Measurements from ENCODE around the gene GALNT8.
A peak's percentile ranks its signal among the peaks of the same experiment; 100 is the strongest.
"Not testable (repeated sequence)": the region's sequence is repeated elsewhere in the genome, so short reads cannot be mapped to it uniquely, and the experiment has no call there.

The GALNT8 gene

DNA sequence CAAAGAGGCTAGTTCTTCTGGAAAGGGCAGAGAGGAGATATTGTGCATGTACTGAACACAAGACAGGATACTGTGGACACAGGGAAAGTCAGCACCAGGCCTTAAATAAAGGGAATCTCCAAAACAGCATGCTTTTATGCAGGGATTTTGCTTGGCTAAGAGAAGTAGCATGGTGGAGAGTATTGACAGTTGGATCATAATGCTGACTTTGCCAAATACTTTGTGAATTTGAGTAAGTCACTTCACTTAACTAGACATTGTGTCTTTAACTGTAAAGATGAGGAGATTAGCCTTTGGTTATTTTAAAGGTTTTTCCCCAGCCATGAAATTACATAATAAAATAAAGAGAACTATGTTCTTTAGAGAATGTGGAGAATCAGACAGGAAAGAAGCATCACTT lies 24.5 kb downstream of the GALNT8 start:
- DNase-seq, result no peak

DNA sequence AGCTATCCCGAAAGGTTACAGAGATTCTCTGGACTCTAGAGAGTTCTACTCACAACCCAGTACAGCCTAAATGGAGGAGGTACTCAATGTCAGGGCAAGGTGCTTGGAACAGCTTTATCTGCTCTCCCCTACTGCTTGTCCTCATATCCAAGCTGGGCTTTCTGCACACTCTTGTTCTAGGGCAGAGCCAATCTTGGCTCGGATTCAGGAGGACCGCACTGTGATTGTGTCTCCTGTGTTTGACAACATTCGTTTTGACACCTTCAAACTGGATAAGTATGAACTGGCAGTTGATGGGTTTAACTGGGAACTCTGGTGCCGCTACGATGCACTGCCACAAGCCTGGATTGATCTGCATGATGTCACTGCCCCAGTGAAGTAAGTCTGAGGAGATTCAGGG lies 25.0 kb downstream of the GALNT8 start:
- DNase-seq, result no peak

DNA sequence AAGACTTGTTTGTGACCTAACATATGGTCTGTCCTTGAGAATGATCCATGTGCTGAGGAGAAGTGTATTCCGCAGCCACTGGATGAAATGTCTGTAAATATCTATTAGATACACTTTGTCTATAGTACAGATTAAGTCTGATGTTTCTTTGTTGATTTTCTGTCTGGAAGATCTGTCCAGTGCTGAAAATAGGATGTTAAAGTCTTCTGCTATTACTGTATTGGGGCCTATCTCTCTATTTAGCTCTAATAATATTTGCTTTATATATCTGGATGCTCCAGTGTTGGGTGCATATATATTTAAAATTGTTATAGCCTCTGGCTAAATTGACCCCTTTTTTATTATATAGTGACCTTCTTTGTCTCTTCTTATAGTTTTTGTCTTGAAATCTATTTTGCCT lies 31.5 kb downstream of the GALNT8 start:
- not testable (repeated sequence) for DNase-seq

DNA sequence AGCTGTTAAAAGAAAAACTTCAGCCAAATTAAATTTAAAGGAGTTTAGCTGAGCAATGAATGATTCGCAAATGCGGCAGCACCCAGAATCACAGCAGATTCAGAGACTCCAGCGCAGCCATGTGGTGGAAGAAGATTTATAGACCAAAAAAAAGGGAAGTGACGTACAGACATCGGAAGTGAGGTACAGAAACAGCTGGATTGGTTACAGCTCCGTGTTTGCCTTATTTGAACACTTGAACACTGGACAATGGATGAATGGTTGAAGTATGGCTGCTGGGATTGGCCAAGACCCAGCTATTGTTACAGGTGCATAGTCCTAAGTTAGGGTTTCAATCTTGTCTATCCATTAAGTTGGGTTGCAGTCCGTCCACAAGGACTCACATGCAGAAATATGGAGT lies 42.6 kb downstream of the GALNT8 start:
- no peak for DNase-seq

DNA sequence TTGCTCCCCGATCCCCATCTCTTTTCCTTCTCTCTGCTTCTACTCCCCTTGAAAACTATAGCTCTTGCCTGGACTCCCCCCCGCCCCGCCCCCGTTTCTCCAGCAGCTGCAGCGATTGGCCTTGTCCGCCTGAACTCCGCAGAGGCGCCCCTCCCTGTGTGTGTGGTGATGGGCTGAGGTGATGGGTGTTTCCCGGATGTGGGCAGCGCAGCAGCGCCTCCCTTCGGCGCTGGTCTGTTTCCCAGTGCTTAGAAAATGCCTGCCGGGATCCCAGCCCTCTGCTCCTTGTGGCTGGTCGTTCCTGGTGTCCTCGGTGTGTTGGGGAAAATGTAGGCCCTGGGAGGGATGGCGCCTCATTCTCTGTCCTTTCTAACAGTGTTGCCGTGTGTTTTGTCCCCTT lies 43.3 kb downstream of the GALNT8 start:
- peak; percentile 59 for DNase-seq

DNA sequence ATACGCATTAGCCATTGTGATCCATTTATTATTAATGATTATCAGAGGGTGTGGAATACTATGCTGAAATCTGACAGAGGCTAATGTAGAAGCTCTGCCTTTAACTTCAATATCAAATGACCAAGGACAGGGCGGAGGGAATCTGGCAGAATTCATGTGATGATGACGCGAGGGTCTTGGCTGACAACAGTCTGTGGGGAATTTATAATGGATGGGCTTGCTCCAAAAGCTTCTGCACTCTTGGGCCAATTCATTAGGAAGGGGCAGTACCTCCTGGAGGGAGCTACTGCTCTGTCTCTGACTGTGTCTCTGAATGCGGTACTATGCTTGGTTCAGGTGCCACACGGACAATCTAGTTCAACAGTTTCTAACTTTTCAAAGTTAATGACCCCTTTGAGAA lies 46.2 kb downstream of the GALNT8 start:
- peak; percentile 52 for DNase-seq

DNA sequence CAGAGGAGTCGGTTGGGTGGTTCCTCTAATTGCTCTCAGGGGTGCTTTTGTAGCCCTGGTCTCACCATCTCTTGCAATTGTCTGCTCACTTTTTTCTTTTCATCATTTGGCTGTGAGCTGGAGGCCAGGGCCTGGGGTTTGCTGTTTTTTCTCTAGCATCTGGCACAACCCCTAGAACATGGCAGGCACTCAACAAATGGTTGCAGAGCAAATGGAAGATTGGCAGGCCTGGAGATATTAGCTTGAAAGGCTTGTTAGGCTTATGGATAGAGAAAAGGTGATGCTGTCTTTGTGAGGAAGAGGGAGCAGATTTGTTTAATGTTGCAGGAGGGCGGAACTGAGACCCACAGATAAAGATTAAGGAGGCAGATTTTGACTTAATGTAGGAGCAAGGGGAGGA lies 47.0 kb downstream of the GALNT8 start:
- no peak for DNase-seq

DNA sequence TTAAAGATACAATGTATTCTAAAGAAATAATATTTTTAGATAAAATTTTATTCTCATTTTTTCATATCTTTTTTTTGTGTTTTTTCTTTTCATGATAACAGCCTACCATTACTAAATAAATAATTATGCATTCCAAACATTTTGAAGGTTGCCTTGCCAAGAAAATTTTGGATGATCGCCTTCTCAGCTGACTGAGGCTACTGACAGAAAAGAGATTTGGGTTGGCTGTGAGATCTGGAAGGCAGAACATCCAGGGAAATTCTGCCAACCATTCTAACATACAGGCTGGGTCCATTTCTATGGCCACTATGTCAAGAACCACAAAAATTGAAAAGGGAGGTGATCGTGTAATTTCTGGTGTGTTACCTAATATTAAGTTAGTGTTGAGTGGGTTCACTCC lies 48.1 kb downstream of the GALNT8 start:
- DNase-seq, result no peak

DNA sequence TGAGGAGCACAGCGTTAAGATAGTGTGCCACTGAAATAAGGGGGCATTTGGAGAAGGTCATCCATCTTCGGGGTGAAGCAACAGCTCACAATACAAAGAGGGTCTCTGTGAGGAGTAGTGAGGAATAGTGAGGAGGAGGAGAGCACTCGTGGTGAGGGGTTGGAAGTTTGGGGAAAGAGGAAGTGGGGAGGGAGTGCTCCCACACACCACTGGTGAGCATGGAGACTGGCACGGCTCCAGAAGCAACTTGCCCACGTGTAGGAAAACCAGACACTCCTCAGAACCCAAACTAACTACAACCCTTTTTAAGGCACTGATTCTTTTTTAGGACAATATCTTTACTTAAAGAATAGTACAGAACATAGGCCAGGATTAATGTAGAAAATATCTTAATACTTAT lies 48.9 kb downstream of the GALNT8 start:
- no peak for DNase-seq

DNA sequence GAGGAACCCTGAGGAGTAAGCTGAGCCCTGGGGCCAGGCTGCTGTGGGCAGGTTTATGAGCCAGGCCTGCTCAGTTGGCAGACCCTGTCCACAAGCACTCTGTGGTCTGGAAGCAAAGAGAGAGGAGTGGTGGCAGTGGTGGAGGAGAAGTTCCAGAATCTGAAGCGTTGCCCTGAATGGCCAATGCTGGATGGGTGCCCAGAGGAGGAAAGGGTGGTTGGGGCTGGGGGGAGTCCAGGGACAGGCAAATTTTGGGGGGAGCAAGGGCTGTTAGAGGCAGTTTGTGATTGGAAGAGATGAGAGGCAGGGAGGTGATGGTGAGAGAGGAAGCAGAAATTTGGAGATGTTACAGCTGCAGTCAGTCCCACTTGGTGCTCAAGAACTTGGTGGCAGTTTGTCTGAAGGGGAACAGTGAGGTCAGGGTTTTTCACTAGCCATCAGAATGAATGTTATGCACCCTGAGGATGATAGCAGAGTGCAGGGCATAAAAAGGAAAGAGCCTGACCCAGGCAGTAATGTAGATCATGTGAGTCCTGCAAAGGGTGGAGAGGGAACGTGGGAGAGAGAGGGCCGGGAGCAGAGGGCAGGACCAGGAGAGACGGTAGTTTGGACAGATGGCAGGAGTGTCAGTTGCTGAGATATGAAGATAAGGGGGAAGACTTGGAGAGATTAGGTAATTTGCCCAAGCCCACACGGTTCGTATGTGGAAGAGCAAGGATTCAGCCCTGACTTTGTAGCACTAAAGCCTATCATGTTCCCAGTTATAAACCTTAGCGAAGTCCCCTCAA lies 51.2 kb downstream of the GALNT8 start:
- DNase-seq, result no peak

DNA sequence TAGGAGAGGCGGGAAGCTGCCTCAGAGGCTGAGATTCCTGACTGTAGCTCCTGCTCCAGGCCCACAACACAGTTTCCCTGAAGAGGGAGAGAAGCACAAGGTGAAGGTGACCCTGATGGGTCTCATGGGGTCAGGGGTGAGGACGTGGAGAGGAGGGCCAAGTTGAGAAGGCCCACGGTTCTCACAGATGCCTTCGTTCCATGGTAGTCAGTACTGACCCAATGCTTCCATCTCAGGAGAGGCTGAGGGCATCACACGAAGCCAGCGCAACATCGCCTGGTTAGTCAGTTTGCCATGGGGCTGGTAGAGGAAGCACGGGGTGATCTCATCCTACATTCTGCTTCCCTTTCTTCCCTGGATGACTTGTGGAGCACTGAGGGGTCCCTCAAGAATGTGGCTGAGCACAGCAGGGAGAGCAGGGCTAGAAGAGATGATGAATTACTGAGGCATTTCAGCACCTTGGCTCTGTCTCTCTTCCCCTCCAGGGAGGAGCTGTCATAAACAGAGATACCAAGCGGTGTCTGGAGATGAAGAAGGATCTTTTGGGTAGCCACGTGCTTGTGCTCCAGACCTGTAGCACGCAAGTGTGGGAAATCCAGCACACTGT lies 51.9 kb downstream of the GALNT8 start:
- no peak for DNase-seq

DNA sequence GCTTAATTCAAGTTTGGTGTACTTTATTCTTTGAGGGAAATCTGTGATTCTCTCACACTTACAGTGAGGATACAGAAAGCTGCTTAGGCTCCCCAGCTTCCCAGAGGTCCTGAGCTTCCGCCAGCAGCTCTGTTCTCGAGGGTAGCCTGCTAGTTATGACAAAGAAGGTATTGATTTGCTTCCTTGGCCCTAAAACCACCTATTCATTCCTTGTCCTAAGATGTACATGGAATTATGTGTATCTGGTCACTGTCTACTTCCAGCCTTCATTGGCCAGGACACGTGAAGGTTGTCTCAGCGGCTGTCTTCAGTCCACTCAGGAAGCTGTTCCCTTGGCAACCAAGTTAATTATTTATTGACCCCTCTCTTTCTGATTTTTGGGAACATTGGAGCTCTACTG lies 55.7 kb downstream of the GALNT8 start:
- DNase-seq, result no peak

DNA sequence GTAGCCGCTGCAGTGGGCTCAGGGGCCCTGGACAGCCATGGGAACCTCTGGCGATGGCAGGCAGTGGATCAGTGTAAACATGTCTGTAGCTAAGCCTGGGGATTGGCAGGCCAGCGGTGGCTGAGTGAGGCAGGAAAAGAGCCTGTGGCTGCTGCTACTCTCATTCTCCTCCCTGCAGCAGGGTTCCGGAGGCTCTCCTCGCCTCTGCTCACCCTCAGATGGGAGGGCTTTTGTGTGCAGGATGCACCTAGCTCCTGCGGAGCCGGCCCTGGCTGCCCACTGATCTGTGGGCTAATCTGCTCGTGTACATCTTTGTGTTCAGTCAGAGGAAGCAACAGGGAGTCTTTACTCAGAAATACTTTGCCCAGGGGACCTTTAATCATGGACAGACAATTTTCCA lies 59.5 kb downstream of the GALNT8 start:
- DNase-seq, result no peak

DNA sequence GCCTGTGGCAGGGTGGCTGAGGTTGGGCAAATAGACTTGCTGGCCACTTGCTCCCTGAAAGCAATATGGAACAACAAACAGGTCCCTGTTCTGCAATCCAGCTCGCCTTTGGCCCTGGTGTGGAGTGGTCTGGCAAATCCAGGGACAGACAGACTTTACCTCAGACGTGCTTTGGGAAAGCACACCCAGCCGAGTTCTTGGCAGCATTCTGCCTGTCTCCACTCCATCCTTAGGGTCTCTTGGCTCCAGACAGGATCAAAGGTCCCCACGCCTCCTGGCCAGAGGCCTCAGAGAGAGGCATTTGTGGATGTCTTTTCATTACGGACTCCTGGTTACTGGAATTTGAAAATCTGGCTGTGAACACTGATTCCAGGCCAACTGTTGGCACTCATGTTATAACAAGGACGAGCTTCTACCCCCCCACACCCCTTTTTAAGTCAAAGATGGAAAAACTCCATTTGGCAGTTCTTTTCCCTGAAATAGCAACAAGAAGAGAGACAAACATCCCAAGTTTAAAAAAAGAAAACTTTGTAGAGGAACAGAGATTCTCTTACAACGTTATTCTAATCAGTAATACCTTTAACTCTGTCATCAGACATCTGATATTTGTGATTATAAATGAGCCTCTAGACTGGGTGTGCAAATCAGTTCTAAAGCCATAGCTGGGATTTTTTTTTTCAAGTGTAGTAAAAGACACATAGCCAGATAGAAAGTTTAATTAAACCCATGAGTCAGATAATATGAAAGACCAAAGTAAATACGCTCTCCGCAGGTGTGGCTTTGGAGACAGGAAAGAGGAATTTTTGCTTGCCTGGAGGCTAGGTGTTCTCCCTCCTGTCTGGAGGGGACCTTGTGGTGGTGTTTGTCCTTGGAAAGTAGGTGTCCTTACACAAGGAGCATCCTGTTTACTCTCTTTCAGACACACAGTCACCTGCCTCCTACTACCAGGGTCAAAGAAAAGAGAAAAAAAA lies 60.7 kb downstream of the GALNT8 start:
- peak; percentile 68 for DNase-seq

DNA sequence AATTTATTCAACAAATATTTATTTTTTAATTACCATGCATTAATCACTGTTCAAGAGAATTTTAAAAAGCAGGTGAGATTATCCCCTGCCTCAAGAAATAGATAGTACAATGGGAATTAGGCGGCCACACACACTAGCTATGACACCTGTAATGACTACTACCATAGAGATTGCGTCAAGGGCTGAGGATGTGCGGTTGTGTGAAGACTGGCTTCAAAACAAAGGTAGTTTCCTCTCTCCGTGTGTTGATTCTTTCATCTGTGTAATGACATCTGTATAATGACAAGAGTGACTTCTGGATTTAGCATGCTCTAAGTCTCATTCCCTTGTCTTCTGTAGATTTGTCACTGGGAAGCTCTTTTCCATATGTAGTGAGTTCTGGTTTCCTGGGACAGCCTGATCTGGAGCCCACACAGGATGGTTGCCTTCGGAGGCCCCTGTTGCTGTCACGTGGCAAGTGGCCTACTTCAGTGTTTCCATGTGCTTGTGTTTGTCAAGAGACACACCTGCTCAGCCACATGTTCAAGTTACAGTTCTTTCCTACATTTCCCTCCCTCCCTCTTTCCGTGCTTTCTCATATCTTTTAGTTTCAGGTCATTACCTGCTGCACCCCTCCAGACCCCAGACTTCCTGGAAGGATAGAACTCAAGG lies 64.3 kb downstream of the GALNT8 start:
- DNase-seq, result no peak

DNA sequence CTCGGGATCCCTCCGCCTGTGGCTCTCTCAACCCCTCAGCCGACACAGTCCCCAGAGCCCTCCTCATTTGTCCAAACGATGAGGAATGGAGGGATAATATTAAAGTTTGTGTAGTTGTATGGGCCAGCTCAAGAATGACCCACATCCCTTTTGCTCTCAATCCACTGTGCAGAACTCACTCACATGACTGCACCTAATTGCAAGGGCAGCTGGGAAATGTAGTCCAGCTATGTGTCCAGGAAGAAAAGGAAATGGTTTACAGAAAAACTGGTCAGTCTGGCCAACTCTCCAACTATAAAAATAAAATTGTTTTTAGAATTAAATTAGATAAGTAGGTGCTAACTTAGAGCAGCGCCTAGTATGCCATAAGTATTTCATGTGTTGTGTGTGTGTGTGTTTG lies 66.6 kb downstream of the GALNT8 start:
- DNase-seq, result no peak

DNA sequence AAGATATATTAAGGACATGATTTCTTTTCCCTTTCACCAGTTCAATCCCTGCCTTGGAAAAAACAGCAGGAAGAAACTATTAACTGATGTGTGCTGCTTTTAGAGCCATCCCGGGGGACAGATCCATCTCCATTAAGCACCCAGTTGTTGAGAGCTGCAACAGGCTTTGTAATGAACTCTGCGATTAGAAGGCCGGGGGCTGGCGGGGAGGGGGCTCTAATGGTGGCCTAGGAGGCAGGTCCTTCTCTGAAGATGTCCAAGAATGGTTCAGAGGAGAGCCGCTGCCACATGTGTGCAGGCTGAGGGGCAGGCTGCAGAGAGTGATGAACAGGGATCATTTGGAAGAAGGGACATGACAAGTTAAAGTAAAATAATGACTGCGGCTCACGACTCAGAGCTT lies 67.8 kb downstream of the GALNT8 start:
- DNase-seq, result no peak

DNA sequence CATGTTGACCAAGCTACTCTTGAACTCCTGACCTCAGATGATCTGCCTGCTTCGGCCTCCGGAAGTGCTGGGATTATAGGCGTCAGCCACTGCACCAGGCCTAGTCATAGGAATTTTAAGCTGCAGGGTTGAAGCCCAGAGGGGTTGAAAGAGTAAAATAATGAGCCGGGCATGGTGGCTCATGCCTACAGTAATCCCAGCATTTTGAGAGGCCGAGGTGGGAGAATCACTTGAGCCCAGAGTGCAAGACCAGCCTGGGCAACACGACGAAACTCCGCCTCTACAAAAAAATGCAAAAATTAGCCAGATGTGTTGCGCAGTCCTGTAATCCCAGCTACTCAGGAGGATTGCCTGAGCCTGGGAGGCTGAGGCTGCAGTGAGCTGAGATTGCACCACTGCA lies 69.6 kb downstream of the GALNT8 start:
- DNase-seq, result no peak

DNA sequence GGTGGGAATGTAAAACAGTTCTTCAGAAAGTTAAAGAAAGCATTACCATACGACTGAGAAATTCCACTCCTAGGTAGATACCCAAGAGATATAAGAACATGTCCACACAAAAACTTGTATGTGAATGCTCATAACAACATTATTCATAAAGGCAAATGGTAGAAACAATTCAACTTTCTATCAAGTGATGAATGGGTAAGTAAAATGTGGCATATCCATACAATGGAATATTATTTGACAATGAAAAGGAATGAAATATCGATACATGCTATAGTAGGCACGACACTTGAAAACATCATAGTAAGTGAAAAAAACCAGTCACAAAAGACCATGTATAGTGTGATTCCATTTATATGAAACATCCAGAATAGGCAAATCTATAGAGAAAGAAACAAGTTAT lies 71.3 kb downstream of the GALNT8 start:
- no peak for DNase-seq

DNA sequence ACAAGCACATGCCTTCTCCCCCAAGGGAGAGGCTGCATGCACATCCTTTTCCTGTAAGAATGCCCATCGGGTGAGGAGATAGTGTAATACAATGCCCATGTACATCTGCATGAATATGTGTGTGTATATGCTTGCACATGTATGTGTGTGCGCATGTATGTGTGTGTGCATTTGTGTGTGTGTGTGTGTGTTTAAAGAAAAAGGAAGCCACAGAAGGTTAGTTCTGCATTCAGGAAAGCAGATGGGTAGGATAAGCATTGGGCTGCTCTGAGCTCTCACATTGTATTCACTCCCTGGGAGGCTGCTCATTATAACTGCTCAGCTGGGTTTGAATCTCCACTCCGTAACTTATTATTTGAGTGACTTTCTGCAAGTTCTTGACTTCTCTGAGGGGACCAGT lies 74.3 kb downstream of the GALNT8 start:
- no peak for DNase-seq

DNA sequence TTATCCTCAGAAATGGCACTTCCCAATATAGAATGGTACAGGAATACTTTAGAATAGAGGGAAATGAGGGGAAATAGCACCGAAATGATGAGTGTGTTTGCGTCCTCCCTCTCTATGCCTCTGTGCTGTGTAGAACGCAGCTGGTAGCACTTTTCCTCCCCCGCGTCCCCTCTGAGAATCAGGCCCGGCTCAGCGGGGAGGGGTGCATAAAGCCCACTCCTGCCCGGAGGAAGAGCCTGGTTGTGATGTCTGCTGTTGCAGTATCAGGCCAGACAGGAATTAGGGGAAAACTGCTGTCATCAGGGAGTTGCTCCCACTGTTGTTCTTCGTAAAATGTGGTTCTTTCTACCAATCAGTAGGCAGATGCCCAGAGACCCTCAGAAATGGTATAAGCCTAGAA lies 76.0 kb downstream of the GALNT8 start:
- no peak for DNase-seq

DNA sequence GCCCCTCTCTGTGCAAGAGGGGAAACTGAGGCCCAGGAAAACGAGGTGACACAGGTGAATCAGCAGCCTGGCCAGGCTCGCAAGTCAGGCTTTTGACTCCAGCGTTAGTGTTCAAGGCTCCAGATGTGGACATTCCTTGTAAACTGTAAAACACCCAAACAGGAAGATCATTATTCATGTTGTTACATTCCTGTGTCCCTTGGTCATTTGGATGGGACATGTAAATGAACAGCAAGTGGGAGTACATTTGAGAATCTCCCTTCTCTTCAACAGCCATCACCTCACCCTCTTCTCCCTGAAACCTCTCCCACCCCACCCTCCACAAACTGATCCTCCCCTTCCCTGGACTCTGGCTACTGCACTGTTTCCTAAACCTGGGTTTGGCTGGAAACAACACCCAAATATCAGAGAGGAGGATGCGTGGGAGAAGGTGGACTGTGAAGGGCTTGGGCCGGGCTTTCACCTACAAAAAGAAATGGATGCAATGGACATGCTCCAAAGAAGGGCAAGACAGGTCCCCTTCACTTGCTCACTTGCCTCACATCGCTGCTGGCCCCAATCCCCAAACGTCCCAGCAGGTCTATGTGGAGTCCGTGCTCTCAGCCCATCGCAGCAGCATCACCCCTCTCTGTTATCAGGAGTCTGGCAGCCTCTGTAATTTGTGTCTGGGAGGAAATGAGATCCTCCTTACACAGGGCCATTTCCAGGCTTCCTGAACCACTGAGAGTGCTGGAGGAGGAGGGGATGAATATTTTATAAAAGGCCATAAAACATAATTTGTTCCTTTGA lies 76.7 kb downstream of the GALNT8 start:
- no peak for DNase-seq

All from left hindlimb (tissue), 1 donor.